HL-60/S4 treated with phorbol 12-myristate 13-acetate at 8.2 ng/mL for 4 days and 3 days (cell line): ENCODE results near the gene FDXR.
"Not testable (repeated sequence)": the region's sequence is repeated elsewhere in the genome, so short reads cannot be mapped to it uniquely, and the experiment has no call there.

Experiments used
- in situ Hi-C: fragments of 300-500 bp; cut with MboI; formaldehyde crosslinking; loops from 2 replicates; pipeline ENCODE4 v1.15.0; 2022; ENCODE audit warnings: low sequenced_read_pairs

FDXR gene

GRCh38 chr17:74873037-74873873 is 461 bp upstream of the FDXR start:
- in situ Hi-C loops: no loop called here

- in situ Hi-C loops: no loop called here
Measured at GRCh38 chr17:74871356-74872076, 1.3 kb downstream of the FDXR start.

- in situ Hi-C loops: no loop called here
Measured at GRCh38 chr17:74870512-74870911, 2.3 kb downstream of the FDXR start.

- in situ Hi-C loops: not testable (repeated sequence)
Measured at GRCh38 chr17:74870028-74870427, 2.8 kb downstream of the FDXR start.

- in situ Hi-C loops: loop anchor here (5.0 kb wide), 1 partner anchor 77 kb away; no protein-coding TSS in a partner anchor
Measured at GRCh38 chr17:74868908-74869255, 3.9 kb downstream of the FDXR start.

- in situ Hi-C loops: loop anchor here (5.0 kb wide), 1 partner anchor 76 kb away; no protein-coding TSS in a partner anchor
Measured at GRCh38 chr17:74868251-74868907, 4.4 kb downstream of the FDXR start.

GRCh38 chr17:74866198-74866835 is 6.5 kb downstream of the FDXR start:
- in situ Hi-C loops: loop anchor here (5.0 kb wide), 1 partner anchor 74 kb away; no protein-coding TSS in a partner anchor

- in situ Hi-C loops: loop anchor here (5.0 kb wide), 1 partner anchor 73 kb away; no protein-coding TSS in a partner anchor
Measured at GRCh38 chr17:74865504-74866197, 7.1 kb downstream of the FDXR start.

- in situ Hi-C loops: loop anchor here (5.0 kb wide), 1 partner anchor 73 kb away; no protein-coding TSS in a partner anchor
Measured at GRCh38 chr17:74864866-74865395, 7.9 kb downstream of the FDXR start.

- in situ Hi-C loops: no loop called here
Measured at GRCh38 chr17:74864297-74864865, 8.4 kb downstream of the FDXR start.

- in situ Hi-C loops: no loop called here
Measured at GRCh38 chr17:74863420-74864296, 9.1 kb downstream of the FDXR start.

GRCh38 chr17:74862919-74863318 is 9.9 kb downstream of the FDXR start:
- in situ Hi-C loops: no loop called here

GRCh38 chr17:74862108-74862901 is 10.5 kb downstream of the FDXR start:
- in situ Hi-C loops: no loop called here

- in situ Hi-C loops: no loop called here
Measured at GRCh38 chr17:74861662-74862107, 11.1 kb downstream of the FDXR start.

GRCh38 chr17:74860872-74861661 is 11.7 kb downstream of the FDXR start:
- in situ Hi-C loops: no loop called here

GRCh38 chr17:74860229-74860871 is 12.4 kb downstream of the FDXR start:
- in situ Hi-C loops: no loop called here
